Caco-2 (cell line): ENCODE measurements around the gene C16orf90. TPM values are rescaled to one million over a fixed set of nuclear protein-coding genes. Genes with fewer than 3 reads are reported as not detected.

ENCODE experiments used
- BruUV-seq: library from RNA; stranded (reverse); fragments of 400-500 nt; replicated peaks from 2 replicates; lab custom pipeline; 2021; lab: Mats Ljungman, UMichigan
- CTCF ChIA-PET: fragments of 300-600 bp; sonication (Branson Sonifier 250); formaldehyde crosslinking; loops from one replicate; lab custom pipeline; 2022; ENCODE audit warnings: antibody characterized with exemption; lab: Charles Lee
- POLR2A ChIA-PET: fragments of 300-600 bp; sonication (Branson Sonifier 250); formaldehyde crosslinking; loops from one replicate; lab custom pipeline; 2022; ENCODE audit warnings: antibody characterized with exemption; lab: Charles Lee
- DNase-seq, 2 experiments: peaks; one replicate each; pipeline versions ENCODE4 v3.0.0 to v3.0.0-alpha.2; 2020 to 2022
- H3K27me3 ChIP-seq: replicated peaks from 2 replicates; pipeline ENCODE4 v1.6.0; 2011; ENCODE audit warnings: low read length; ENCODE audit not compliant: control insufficient read depth, insufficient read depth
- H3K36me3 ChIP-seq: 2 replicates; pipeline ENCODE4 v1.5.1; 2011; ENCODE audit warnings: low read length; ENCODE audit not compliant: control insufficient read depth, insufficient read depth
- H3K4me1 ChIP-seq: fragments of 250-450 bp; sonication (Bioruptor Pico); 2 replicates; pipeline ENCODE4 v1.5.1; 2020; ENCODE audit warnings: mild to moderate bottlenecking
- H3K4me3 ChIP-seq: 2 replicates; pipeline ENCODE4 v1.5.1; 2011; ENCODE audit warnings: low read depth, mild to moderate bottlenecking, control low read depth, low read length
- H3K9me3 ChIP-seq: fragments of 250-450 bp; sonication (Bioruptor Pico); 2 replicates; pipeline ENCODE4 v1.5.1; 2020; ENCODE audit warnings: mild to moderate bottlenecking, moderate library complexity
- H3K27ac Mint-ChIP-seq: one replicate; pipeline ENCODE4 v1.8.0; 2022; ENCODE audit warnings: mixed read lengths; ENCODE audit not compliant: unreplicated experiment
- H3K27me3 Mint-ChIP-seq: one replicate; pipeline ENCODE4 v1.8.0; 2022; ENCODE audit warnings: mixed read lengths; ENCODE audit not compliant: insufficient read depth, unreplicated experiment
- H3K36me3 Mint-ChIP-seq: one replicate; pipeline ENCODE4 v1.8.0; 2022; ENCODE audit warnings: mild to moderate bottlenecking, mixed read lengths; ENCODE audit not compliant: insufficient read depth, unreplicated experiment
- H3K4me1 Mint-ChIP-seq: one replicate; pipeline ENCODE4 v1.8.0; 2022; ENCODE audit warnings: low read depth, mixed read lengths; ENCODE audit not compliant: unreplicated experiment
- H3K4me3 Mint-ChIP-seq: one replicate; pipeline ENCODE4 v1.8.0; 2022; ENCODE audit warnings: mild to moderate bottlenecking, moderate library complexity, mixed read lengths; ENCODE audit not compliant: unreplicated experiment
- H3K9me3 Mint-ChIP-seq: one replicate; pipeline ENCODE4 v1.8.0; 2022; ENCODE audit warnings: mixed read lengths; ENCODE audit not compliant: unreplicated experiment
- intact Hi-C: fragments of 100-400 bp; cut with micrococcal nuclease; formaldehyde crosslinking; loops from one replicate; pipeline ENCODE4 v1.10.0; 2022; ENCODE audit not compliant: unreplicated experiment
- total RNA-seq: library from RNA; stranded (reverse); gene quantifications from 2 replicates; pipeline ENCODE4 v1.2.3, GENCODE V29; 2022
- TF ChIP-seq, protein P1 (sequence below), 2 experiments: fragments of 200-600 bp in 1 of 2; IDR thresholded peaks; 1 replicate in 1 of 2; 2 replicates in 1 of 2; pipeline versions ENCODE4 v1.5.1 to v1.8.0; 2011 to 2022; ENCODE audit warnings: antibody characterized with exemption in 1 of 2, control low read depth in 1 of 2, inconsistent platforms in 1 of 2, low read depth in 1 of 2, low read length in 1 of 2, mild to moderate bottlenecking in 1 of 2, moderate library complexity in 1 of 2; ENCODE audit not compliant: insufficient read depth in 1 of 2, severe bottlenecking in 1 of 2, unreplicated experiment in 1 of 2

Gene C16orf90
- total RNA-seq, 1 experiment from 2014 or later = not detected

DNA sequence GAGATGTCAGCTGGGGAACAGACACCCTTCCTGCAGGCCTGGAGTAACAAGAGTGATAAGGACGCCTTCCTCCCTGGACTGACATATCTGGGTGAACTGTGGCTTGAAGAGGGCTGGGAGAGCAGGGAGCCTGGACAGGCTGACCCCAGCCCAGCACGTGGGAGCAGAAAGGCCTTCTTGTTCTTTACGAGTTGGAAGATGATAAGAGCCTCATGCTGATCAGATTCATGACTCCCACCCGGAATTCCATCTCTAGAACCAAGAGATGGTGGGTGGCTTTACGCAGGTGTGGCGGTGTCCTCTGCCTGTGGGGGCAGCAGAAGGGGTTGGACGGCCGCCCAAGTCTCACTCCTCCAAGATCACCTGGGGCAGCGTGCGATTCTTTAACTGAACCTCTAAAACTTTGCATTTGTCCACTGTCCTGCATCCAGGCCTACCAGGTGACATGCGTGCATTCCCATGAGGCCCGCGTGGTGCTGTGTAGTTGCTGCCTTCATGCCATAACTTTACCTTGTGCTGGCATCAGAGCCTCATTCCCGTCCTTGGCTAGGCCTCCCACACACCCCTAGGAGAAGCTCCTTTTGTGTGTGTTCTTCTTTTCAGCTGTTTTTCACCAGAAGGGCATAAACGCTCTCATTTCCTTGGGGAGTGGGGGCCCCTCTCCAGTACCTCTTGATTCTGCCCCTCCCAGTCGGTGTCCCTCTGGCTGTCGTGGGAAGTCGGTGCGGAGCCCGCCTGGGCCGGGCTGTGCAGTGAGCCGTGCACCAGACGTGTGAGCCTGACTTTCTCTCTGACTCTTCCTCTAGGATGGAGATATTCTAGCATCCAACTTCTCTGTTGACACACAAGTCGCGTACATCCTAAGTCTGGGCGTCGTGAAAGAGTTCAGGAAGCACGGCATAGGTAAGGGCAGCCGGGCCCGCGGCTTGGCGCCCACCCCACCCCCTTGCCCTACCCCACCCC is 13.3 kb downstream of the C16orf90 start:
- H3K27me3 ChIP-seq = no peaks in the 10 kb centered on the region
- peaks cover 4% of the 10 kb centered on the region for H3K36me3 ChIP-seq
- H3K4me3 ChIP-seq = no peak overlapping the region
- Mint-ChIP-seq H3K9me3 (no peaks in the 10 kb centered on the region), H3K4me3 (no peak overlapping the region), H3K36me3 (peaks cover 77% of the 10 kb centered on the region), H3K27ac (no peak overlapping the region), H3K27me3 (no peaks in the 10 kb centered on the region), H3K4me1 (no peaks in the 10 kb centered on the region)
- H3K4me1 ChIP-seq = no peaks in the 10 kb centered on the region
- BruUV-seq = no TSS peak
- no peaks in the 10 kb centered on the region for H3K9me3 ChIP-seq
- ChIA-PET CTCF (no interaction called here), POLR2A (no interaction called here)
- DNase-seq = no peak
- intact Hi-C loops = no loop called here
- TF ChIP-seq, protein P1, sequence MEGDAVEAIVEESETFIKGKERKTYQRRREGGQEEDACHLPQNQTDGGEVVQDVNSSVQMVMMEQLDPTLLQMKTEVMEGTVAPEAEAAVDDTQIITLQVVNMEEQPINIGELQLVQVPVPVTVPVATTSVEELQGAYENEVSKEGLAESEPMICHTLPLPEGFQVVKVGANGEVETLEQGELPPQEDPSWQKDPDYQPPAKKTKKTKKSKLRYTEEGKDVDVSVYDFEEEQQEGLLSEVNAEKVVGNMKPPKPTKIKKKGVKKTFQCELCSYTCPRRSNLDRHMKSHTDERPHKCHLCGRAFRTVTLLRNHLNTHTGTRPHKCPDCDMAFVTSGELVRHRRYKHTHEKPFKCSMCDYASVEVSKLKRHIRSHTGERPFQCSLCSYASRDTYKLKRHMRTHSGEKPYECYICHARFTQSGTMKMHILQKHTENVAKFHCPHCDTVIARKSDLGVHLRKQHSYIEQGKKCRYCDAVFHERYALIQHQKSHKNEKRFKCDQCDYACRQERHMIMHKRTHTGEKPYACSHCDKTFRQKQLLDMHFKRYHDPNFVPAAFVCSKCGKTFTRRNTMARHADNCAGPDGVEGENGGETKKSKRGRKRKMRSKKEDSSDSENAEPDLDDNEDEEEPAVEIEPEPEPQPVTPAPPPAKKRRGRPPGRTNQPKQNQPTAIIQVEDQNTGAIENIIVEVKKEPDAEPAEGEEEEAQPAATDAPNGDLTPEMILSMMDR (IDR thresholded peaks at IDR 0.05; ENCODE audit: insufficient read depth in 1 of 2, low read depth in 1 of 2, low read length in 1 of 2, severe bottlenecking in 1 of 2, unreplicated experiment in 1 of 2) = no peak

DNA sequence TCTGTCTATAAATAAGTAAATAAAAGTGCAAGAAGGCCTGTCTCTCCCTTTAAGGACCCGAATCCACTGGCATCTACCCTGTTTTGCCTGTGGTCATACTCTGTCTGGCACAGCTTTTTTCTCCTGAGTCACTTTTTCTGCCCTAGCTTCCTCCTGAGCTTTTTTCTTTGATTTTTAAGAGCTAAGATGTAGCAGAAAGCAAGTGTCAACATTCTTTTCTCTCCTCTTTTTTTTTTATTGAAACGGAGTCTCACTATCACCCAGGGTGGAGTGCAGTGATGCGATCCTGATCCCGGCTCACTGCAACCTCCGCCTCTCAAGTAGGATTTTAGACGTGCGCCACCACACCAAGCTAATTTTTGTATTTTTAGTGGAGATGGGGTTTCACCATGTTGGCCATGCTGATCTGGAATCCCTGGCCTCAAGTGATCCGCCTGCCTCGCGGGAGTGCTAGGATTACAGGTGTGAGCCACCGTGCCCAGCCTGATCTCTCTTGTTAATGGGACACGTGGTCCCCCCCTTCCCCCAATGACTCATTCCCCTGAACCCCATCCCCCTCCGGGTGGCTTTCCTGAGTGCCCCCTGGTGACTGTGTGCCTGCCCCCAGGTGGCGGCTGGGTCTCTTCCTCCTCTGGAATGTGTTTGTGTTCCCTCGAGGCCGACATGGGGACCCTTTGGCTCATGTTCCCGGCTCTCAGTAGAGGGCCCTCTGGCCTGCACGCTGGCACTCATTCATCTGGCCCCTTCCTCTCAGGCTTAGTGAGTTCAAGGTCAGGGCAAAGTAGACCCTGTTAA is 14.2 kb downstream of the C16orf90 start:
- Histone ChIP-seq H3K4me3 (no peak overlapping the region), H3K9me3 (no peaks in the 10 kb centered on the region), H3K4me1 (no peaks in the 10 kb centered on the region), H3K27me3 (no peaks in the 10 kb centered on the region), H3K36me3 (peaks cover 3% of the 10 kb centered on the region)
- Mint-ChIP-seq H3K27ac (no peak overlapping the region), H3K4me3 (no peak overlapping the region), H3K36me3 (peaks cover 84% of the 10 kb centered on the region), H3K4me1 (no peaks in the 10 kb centered on the region), H3K9me3 (no peaks in the 10 kb centered on the region), H3K27me3 (no peaks in the 10 kb centered on the region)
- ChIA-PET POLR2A (no interaction called here), CTCF (no interaction called here)
- no peak for DNase-seq
- TF ChIP-seq, protein P1 (IDR thresholded peaks at IDR 0.05; ENCODE audit: insufficient read depth in 1 of 2, low read depth in 1 of 2, low read length in 1 of 2, severe bottlenecking in 1 of 2, unreplicated experiment in 1 of 2) = no peak
- intact Hi-C loops = no loop called here
- no TSS peak for BruUV-seq

DNA sequence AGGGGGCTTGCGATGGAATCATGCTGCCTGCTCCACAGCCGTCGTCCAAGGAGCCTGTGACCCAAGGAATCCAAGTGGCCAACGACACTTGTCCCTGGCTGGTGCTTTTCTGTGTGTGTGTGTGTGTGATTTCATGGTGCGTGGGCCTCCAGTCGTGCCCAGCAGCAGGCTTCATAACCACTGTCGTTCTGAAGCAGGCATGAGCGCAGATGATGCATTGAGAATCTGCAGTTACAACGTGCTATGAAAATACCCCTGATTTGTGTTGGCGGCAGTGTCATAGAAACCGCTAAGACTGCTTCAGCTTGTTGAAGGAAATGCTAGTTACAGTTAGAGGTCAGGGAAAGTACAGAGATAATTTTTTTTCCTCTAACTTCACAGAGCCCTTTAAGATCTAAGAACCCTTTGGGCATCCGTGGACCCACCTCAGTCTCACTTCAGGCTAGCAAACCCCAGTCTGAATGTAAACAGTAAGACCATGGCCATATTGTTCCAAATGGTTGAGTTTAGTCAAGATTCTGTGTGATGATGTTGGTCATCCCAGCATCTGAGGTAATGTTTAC is 15.6 kb downstream of the C16orf90 start:
- peaks cover 86% of the 10 kb centered on the region for H3K36me3 Mint-ChIP-seq
- peaks cover 5% of the 10 kb centered on the region for H3K4me1 Mint-ChIP-seq
- CTCF ChIA-PET = no interaction called here
- no peaks in the 10 kb centered on the region for H3K9me3 Mint-ChIP-seq
- Histone ChIP-seq H3K4me1 (no peaks in the 10 kb centered on the region), H3K36me3 (no peaks in the 10 kb centered on the region; the same call in 1 of the 2 replicates), H3K27me3 (no peaks in the 10 kb centered on the region), H3K9me3 (no peaks in the 10 kb centered on the region), H3K4me3 (no peak overlapping the region)
- BruUV-seq = no TSS peak
- POLR2A ChIA-PET = no interaction called here
- no peaks in the 10 kb centered on the region for H3K27me3 Mint-ChIP-seq
- intact Hi-C loops = no loop called here
- TF ChIP-seq, protein P1 (IDR thresholded peaks at IDR 0.05; ENCODE audit: insufficient read depth in 1 of 2, low read depth in 1 of 2, low read length in 1 of 2, severe bottlenecking in 1 of 2, unreplicated experiment in 1 of 2) = no peak
- H3K4me3 Mint-ChIP-seq = no peak overlapping the region
- DNase-seq = no peak
- no peak overlapping the region for H3K27ac Mint-ChIP-seq
